HS-27A (cell line): ENCODE measurements around the gene TFDP2.

Experiments used
- DNase-seq: peaks from one replicate; pipeline ENCODE4 v3.0.0-alpha.2; 2012; ENCODE audit warnings: low read depth, missing footprints

The TFDP2 gene

DNA sequence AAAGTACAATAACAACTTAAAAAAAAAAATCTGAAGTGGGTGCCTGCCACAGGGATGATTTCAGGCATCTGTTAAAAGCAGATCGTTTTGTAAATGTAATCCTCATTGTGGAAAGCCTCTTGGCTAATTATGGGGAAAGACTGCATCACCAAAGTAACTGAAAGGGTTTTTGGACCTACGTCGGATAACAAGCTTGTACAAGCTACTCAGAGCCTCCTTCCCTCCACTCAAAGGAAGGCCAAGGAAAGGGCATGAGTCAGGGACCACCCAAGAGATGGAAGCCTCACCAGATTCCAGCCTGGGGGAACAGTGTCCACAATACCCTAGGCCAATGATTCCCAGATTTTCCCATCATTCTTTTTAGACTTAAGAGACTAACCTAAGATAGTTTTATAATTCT, 188.6 kb downstream of the TFDP2 start:
- no peak for DNase-seq

DNA sequence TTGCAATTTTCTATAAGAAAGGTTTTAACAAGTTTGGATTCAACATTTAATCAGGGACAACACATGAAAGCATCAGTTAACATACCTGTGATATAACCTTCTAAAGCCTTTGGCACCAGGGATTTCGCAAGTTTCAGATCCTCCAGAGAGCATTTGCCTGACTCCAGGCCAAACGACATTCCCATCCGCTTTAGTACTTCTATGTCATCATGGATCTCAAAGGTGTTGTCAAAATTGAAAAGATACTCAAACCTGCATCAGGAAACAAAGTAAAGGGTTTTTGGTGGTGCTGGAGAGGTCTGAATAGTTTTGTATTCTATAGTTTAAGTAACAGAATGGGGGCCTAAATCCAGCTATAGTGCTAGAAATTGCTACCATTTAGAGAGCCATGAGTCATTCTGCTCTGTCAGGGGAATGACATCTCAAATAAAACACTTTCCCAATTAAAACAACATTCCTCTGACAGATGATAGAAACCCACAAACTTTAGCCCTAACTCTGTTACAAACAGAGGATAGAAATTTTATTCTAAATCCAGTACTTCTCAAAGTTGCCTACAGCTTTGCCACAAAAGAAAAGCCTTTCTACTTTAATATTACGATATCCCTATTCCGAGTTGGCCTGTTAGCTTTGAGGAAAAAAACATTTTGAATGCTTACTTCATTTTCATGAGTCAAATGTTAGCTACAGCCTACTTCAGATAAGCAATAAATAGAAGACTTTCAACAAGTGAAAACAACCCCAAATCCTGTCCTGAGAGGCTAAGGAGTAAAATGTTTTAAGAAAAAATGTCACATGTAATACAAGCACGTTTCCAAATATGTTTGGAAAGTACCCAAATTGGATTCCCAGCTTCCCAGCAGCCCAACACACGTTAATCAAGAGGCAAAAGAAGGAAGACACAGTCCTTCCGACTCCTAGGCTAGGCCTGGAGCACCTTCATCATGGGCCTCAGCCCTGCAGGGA, 189.5 kb downstream of the TFDP2 start:
- DNase-seq, result peak; percentile 70

DNA sequence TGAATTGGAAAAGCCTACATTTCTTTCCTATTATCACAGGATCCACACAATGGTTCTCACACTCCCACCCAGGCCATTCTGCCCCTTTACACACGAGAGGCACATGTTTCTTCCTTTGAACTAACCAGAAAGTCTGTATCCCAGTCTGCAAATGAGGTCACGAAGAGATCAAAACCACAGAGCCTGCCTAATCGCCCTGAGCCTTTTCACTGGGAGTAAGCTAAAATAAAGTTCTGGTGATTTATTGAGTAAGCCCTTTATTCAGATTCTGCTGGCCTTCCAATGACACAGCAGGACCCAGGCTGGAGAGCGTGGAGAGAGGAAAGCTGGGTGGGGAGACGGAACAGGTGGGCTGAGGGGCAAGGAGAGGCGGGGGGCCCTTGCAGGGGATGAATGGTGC, 194.2 kb downstream of the TFDP2 start:
- no peak for DNase-seq

DNA sequence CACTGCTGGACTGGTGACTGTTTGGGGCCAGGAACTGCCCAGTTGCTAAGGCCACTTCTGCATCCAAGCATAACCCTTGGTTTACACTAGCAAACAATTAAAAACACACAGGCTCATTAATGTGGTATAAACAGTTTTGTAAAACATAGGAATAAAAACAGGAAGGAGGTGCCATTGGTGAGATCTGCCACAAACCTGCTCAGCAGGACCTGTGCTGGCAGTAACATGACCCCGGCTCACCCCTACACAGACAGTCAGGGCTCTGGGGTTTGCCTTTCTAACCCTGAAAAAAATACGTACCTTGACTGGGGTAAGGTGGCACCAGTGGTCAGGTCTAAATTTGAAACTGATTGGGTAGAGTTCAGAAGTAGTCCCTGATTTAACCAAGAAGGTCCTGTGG, 196.7 kb downstream of the TFDP2 start:
- no peak for DNase-seq

DNA sequence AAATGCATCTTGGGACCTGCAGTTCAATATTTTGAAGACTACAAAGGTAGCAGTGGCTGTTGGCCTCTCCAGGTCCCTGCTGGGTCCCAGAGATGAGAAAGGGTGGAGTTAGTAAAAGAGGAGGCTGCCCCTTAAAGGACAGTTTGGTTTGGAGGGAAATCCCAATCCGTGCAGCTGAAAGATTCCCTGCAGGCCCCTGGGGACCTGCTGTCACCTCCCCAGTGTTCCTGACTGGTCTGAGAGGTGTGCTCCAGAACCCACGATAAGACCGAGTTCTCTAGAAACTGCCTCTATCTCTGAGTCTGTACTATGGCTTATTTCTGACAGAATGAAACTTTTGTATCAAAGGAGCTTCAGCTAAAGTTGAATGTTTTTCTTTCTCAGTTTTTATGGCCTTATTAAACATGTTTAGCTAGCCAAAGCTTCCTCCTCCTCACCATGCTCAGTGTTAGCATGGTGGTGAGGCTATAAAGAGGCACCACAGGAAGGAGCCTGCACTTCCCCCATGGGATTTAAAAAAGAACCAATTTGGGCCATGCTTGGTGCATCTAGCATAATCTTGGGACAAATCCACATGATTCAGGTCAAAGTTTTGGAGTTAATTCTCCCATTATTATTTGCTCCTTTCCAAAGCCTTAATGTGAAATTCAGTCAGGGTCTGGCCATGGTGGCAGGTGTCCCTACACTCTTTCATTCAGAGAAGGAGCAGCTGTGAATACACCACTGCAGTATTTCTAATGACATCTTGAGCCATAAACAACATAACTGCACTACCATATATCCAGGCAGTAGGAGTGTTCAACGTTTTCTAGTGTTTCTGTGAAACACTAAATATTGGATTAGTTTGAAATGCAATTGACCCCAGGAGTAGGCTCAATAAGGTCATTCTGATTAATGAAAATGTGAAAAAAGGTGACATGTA, 198.5 kb downstream of the TFDP2 start:
- no peak for DNase-seq

- no peak for DNase-seq
Observed at GRCh38 chr3:141949972-141950371, 199.4 kb downstream of the TFDP2 start.

DNA sequence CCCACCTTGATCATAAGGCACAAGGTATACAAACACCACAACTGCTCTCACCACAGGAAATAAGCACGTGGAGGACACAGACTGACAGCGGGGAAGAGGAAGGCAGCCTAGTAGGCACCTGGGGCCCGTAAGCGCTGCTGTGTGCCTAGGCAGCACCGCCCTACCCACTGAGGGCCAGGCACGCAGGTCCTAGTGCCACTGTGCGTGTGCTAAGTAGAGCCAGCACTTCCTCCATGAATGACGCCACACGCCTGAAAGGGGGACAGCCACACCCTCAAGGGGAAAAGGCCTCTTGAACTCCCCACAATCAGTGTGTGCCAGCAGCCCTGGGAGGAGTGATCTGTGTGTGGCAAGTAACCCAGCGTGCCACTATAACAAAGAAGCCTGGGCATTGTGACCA, 199.9 kb downstream of the TFDP2 start:
- no peak for DNase-seq

DNA sequence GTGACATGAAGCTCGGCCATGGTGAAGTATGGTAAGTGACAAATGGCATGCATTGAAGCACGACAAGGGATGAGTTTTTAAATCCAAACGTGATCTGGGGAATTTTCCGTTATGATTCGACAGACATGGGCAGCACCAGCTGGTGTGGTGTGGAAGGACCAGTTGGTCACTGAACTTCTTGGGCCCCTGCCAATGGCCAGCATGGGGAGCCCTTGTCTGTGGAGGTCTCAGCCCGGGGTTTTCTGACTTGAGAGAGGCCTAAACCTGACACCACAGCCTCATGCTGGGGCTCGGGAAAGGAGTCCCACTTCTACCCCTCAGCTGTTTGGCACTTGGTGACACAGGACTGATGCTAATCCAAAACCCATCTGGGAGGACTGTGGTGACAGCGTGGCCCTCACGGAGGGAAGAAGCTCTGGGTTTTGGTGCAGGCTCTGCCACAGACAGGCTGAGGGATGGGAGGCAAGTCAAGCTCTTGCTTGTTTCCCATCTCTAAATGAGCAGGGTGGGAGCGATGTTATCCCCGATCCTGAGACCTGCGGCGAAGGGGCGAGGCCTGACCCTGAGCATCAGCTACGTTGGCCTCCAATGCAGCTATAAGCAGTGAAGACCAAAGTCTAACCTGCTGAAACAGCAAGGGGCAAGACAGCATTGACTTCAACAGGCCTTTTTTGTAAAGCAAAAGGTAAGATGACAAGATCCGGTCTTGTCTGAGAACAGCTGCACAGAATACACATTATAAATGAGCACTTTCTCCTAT, 203.4 kb downstream of the TFDP2 start:
- DNase-seq, result no peak

DNA sequence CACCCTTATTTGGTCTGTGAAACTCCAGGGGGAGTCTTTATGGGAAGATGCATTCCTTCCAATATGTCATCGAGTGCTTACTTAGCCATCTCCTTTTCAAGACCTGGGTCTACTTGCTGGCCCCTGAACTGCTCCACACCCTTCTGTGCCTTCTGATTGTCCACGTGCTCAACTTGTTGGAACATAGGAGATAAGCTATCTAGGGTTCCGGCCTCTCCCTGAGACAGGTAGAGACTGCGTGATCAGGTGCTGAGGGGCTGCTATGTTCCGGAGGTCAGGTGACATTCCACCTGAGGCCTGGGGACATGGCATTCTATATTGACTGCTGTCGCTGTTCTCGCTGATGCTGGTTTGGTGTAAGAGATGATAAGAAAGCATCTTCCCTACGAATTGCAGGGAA, 207.3 kb downstream of the TFDP2 start:
- no peak for DNase-seq

- no peak for DNase-seq
Observed at GRCh38 chr3:141941093-141941492, 208.3 kb downstream of the TFDP2 start.

DNA sequence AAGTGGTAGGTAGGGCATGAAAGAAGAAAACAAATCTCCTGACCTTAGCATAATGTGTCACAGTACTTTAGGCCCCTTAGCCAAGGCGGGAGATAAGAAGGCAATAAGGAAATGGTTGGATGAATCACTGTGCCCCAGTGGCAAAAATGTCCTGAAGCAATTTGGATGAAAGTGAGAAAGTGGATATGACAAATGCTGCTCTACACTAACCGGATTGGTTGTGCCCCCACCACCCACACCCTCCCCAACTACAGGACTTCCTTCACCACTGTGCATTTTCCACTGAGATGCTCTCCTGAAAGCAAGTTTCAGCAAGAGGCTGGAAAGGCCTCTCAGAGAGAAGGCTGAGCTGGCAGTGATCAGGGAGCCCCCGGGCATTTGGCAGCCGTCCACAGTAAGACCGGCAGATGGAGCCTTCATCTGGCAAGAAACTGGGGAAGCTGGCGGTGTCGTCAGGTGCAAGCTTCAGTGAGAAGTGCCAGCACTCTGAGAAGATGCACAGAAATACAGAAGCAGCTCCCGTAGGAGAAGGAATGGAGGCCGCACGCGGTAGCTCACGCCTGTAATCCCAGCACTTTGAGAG, 209.1 kb downstream of the TFDP2 start:
- peak; percentile 74 for DNase-seq

GRCh38 chr3:141939759-141940158, 209.6 kb downstream of the TFDP2 start:
- peak; percentile 17 for DNase-seq

DNA sequence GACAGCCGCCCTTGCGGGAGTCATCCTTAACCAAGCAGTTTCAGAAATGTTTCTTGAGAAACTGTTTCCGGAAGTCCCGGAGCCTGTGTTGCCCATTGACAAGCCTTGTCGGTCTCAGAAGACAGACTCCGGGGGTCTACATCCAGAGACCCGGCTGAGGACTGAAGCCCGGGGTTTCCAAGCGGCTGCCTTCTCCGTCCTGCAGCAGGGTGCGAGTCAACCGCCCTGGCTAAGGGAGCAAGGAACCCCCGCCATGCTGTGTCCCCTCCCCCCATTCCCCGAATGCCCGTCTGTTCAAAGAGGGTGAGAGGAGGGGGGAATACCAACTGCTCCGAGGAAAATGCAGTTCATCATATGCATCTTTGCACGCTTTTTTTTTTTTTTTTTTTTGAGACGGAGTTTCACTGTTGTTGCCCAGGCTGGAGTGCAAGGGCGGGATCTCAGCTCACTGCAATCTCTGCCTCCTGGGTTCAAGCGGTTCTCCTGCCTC, 211.3 kb downstream of the TFDP2 start:
- DNase-seq, result no peak

GRCh38 chr3:141934354-141934753, 215.0 kb downstream of the TFDP2 start:
- no peak for DNase-seq

- DNase-seq, result no peak
Observed at GRCh38 chr3:141933421-141934300, 215.7 kb downstream of the TFDP2 start.

DNA sequence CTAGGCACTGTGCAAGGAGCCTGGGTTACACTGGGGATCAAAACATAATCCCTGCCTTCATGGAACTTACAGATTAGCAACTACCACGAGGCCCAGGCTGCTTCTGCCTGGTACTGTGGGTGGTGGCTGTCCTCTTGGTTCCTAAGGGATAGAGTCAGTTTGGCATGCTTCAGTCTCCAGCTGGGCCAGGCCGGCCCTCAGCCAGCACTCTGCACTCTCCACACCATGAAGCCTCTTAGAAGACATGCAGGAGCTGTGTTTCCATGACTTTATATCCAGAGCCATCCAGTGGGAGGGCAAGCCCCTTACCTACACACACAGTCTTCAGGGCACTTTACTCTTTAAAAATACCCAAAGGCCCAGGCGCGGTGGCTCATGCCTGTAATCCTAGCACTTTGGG, 218.5 kb downstream of the TFDP2 start:
- DNase-seq, result no peak

GRCh38 chr3:141929341-141929995, 219.9 kb downstream of the TFDP2 start:
- no peak for DNase-seq

DNA sequence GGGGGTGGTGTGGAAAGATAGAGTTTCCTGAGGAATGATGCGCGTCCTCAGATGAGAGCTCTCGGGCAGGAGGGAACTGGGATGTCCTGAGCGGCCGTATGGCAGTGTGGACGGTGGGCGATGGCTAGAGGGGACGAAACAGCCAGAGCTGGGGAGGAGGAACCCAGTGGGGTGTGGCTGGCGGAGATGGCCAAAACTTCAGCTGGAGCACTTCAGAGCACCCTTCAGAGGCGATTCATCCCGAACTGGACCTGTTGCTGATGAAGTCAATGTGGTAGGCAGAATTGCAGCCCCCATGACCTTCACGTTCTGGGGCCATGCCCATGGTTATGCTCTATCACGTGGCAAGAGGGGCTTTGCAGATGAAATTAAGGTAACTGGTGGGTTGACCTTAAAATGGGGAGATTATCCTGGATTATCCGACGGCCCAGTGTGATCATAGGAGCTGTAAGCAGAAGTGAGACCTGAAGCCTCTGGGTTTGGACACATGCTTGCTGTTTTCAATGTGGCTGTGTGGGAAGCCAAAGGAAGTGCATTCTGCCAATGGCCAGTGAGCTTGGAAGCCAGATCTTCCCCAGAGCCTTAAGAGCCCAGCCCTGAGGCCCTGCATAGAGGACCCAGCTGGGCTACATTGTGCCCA, 220.6 kb downstream of the TFDP2 start:
- DNase-seq, result no peak

DNA sequence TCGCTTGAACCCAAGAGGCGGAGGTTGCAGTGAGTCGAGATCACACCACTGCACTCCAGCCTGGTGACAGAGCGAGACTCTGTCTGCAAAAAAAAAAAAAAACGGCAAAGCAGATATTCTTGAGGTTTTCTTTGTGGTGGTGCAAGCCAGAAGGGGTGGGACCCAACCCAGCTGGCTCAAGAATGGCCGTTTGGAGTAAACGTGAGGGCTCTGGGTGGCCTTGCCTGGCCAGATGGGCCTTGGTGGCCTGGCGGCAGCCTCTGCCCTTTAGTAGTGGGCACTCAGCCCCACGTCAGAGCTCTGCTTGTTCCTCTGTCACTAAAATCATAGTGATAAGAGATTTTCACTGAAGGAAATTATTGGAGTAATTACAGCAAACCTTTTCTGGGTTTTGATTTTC, 222.4 kb downstream of the TFDP2 start:
- DNase-seq, result no peak
